CD4-positive, alpha-beta T cell (primary cell): ENCODE data around the gene KCNE1. TPM values are rescaled to one million over a fixed set of nuclear protein-coding genes. Genes with fewer than 3 reads are reported as not detected.

Experiments used
- ATAC-seq: fragments of 200-7000 bp; cut with Tn5 transposase; one replicate; pipeline ENCODE4 v1.10.0; 2022; ENCODE audit warnings: mild to moderate bottlenecking; ENCODE audit not compliant: poor library complexity
- CTCF ChIA-PET: fragments of 350-600 bp; sonication (Branson Sonifier 250); formaldehyde crosslinking; loops from one replicate; lab custom pipeline; 2021; ENCODE audit warnings: antibody characterized with exemption, inconsistent platforms; lab: Charles Lee
- POLR2A ChIA-PET: fragments of 350-600 bp; sonication (Branson Sonifier 250); formaldehyde crosslinking; loops from one replicate; lab custom pipeline; 2021; ENCODE audit warnings: antibody characterized with exemption, inconsistent platforms; lab: Charles Lee
- DNase-seq, 14 experiments: peaks; one replicate each; pipeline ENCODE4 v3.0.0-alpha.2; 2013 to 2020; ENCODE audit warnings: mixed read lengths in 2 of 14
- H3K27ac ChIP-seq, 2 donors: one replicate each; pipeline versions ENCODE4 v1.5.1 to v1.7.0; 2013; ENCODE audit warnings: low read length in 2 of 2, low read depth in 1 of 2, mild to moderate bottlenecking in 1 of 2
- H3K27me3 ChIP-seq, 2 experiments: 1 replicate in 1 of 2; 2 replicates in 1 of 2; pipeline versions ENCODE4 v1.6.1 to v1.7.0; 2013; ENCODE audit warnings: low read length in 2 of 2, control low read depth in 1 of 2, mild to moderate bottlenecking in 1 of 2, moderate library complexity in 1 of 2; ENCODE audit not compliant: insufficient read depth in 2 of 2, control insufficient read depth in 1 of 2
- H3K36me3 ChIP-seq: one replicate; pipeline ENCODE4 v1.6.1; 2013; ENCODE audit warnings: low read length, control low read depth; ENCODE audit not compliant: insufficient read depth
- H3K4me1 ChIP-seq: one replicate; pipeline ENCODE4 v1.6.1; 2013; ENCODE audit warnings: low read length, control low read depth; ENCODE audit not compliant: insufficient read depth
- H3K4me3 ChIP-seq: one replicate; pipeline ENCODE4 v1.5.1; 2013; ENCODE audit warnings: mild to moderate bottlenecking, low read length, moderate library complexity
- H3K9me3 ChIP-seq, 2 experiments: 1 replicate in 1 of 2; 2 replicates in 1 of 2; pipeline versions ENCODE4 v1.6.1 to v1.7.0; 2013; ENCODE audit warnings: low read length in 2 of 2, mild to moderate bottlenecking in 2 of 2, control low read depth in 1 of 2, moderate library complexity in 1 of 2; ENCODE audit not compliant: control insufficient read depth in 1 of 2, insufficient read depth in 1 of 2
- H3K27ac Mint-ChIP-seq: one replicate; pipeline ENCODE4 v1.8.0; 2020; ENCODE audit warnings: mixed read lengths
- H3K27me3 Mint-ChIP-seq: one replicate; pipeline ENCODE4 v1.8.0; 2021; ENCODE audit warnings: mixed read lengths
- H3K36me3 Mint-ChIP-seq: one replicate; pipeline ENCODE4 v1.8.0; 2021; ENCODE audit warnings: low read depth, mixed read lengths
- H3K4me1 Mint-ChIP-seq: one replicate; pipeline ENCODE4 v1.8.0; 2021; ENCODE audit warnings: low read depth, mixed read lengths
- H3K4me3 Mint-ChIP-seq: one replicate; pipeline ENCODE4 v1.8.0; 2020; ENCODE audit warnings: mild to moderate bottlenecking, mixed read lengths
- H3K9me3 Mint-ChIP-seq: one replicate; pipeline ENCODE4 v1.8.0; 2020; ENCODE audit warnings: mixed read lengths
- CTCF ChIP-seq: fragments of 200-600 bp; IDR thresholded peaks from one replicate; pipeline ENCODE4 v1.8.0; 2022; ENCODE audit warnings: antibody characterized with exemption, mild to moderate bottlenecking
- intact Hi-C, 2 experiments: fragments of 100-400 bp; cut with DNase I in 1 of 2; cut with micrococcal nuclease in 1 of 2; formaldehyde crosslinking; loops; one replicate each; pipeline versions ENCODE4 v1.15.1 to v1.9.0; 2023 to 2025; cut with DNase I, micrococcal nuclease
- total RNA-seq, 174 experiments: library from RNA in 2 of 174; stranded (reverse) in 2 of 174; gene quantifications; one replicate each; pipeline ENCODE4 v1.2.3 and lab custom pipeline; 2021 to 2026

Gene KCNE1
- total RNA-seq, 2 experiments from 2014 or later = not detected

- CTCF ChIA-PET = no interaction called here
- no peak overlapping the region for H3K27ac Mint-ChIP-seq
These were observed 22.5 kb upstream of the KCNE1 start for GRCh38 chr21:34534522-34534921.

GRCh38 chr21:34533938-34534337 is 21.9 kb upstream of the KCNE1 start:
- Histone ChIP-seq H3K36me3 (no peaks in the 10 kb centered on the region), H3K4me1 (no peaks in the 10 kb centered on the region), H3K4me3 (no peak overlapping the region), H3K27me3 (no peaks in the 10 kb centered on the region), H3K9me3 (no peaks in the 10 kb centered on the region), H3K27ac (no peak overlapping the region)
- no peaks in the 10 kb centered on the region for H3K9me3 Mint-ChIP-seq
- no peaks in the 10 kb centered on the region for H3K36me3 Mint-ChIP-seq
- ChIA-PET POLR2A (no interaction called here), CTCF (no interaction called here)
- ATAC-seq (no peak), DNase-seq (no peak)
- no peaks in the 10 kb centered on the region for H3K27me3 Mint-ChIP-seq
- no peak overlapping the region for H3K27ac Mint-ChIP-seq
- H3K4me1 Mint-ChIP-seq = no peaks in the 10 kb centered on the region
- no peak overlapping the region for H3K4me3 Mint-ChIP-seq
- no peak for TF ChIP-seq CTCF
- intact Hi-C loops = no loop called here

More at GRCh38 chr21:34534522-34534921, 22.5 kb upstream of the KCNE1 start:
- Mint-ChIP-seq H3K36me3 (no peaks in the 10 kb centered on the region), H3K4me1 (no peaks in the 10 kb centered on the region), H3K4me3 (no peak overlapping the region), H3K27me3 (no peaks in the 10 kb centered on the region), H3K9me3 (no peaks in the 10 kb centered on the region)
- H3K27me3 ChIP-seq = no peaks in the 10 kb centered on the region
- no peak for TF ChIP-seq CTCF
- H3K27ac ChIP-seq = no peak overlapping the region
- H3K9me3 ChIP-seq = no peaks in the 10 kb centered on the region
- POLR2A ChIA-PET = no interaction called here
- no peaks in the 10 kb centered on the region for H3K4me1 ChIP-seq
- no peaks in the 10 kb centered on the region for H3K36me3 ChIP-seq
- intact Hi-C loops = no loop called here
- DNase-seq = no peak
- no peak overlapping the region for H3K4me3 ChIP-seq
- ATAC-seq = no peak

- H3K27me3 Mint-ChIP-seq = no peaks in the 10 kb centered on the region
- H3K4me3 Mint-ChIP-seq = no peak overlapping the region
- H3K4me1 ChIP-seq = peaks cover 7% of the 10 kb centered on the region
- H3K9me3 ChIP-seq = no peaks in the 10 kb centered on the region
- peaks cover 10% of the 10 kb centered on the region for H3K4me1 Mint-ChIP-seq
- no peak for DNase-seq
- ATAC-seq = no peak
- no peak overlapping the region for H3K27ac Mint-ChIP-seq
- H3K36me3 ChIP-seq = no peaks in the 10 kb centered on the region
- intact Hi-C loops = no loop called here
- H3K36me3 Mint-ChIP-seq = no peaks in the 10 kb centered on the region
- no peaks in the 10 kb centered on the region for H3K27me3 ChIP-seq
- H3K4me3 ChIP-seq = no peak overlapping the region
- peaks cover 3% of the 10 kb centered on the region for H3K9me3 Mint-ChIP-seq
- H3K27ac ChIP-seq = no peak overlapping the region
- ChIA-PET CTCF (no interaction called here), POLR2A (no interaction called here)
- TF ChIP-seq CTCF = no peak
These were observed 19.4 kb upstream of the KCNE1 start for GRCh38 chr21:34531399-34531798.
